SHP77 (cell line): ENCODE data around the gene FASTKD2.
"Not testable (repeated sequence)": the region's sequence is repeated elsewhere in the genome, so short reads cannot be mapped to it uniquely, and the experiment has no call there.

Source experiments
- DNase-seq, 2 experiments: peaks; one replicate each; lab custom pipeline; 2025; lab: John Stamatoyannopoulos, UW

FASTKD2 gene

DNA sequence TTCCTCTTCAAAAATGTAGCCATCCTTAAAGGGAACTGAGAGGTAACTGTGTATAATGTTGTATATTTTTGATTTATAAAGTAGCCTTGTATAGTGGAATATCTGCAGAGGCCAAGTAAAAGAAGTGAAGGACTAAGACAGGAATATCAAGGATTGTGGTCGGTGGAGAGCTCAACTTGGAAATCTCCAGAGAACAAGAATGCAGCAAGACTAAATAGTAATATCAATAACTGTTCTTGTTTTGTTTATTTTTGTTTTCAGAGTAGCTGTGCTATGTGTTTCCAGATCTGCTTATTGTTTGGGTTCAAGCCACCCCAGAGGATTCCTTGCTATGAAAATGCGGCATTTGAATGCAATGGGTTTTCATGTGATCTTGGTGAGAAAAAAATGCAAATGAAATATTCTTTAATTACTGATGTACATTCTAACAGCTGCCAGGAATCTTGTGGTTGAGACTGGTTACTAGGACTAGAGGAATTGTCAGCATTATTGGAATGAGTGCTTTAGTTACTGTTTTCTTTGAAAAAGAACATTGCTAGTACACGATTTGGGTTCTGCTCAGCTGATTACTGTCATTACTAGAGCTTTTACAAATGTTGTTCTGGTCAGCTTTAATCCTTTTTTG, 25.0 kb downstream of the FASTKD2 start:
- DNase-seq: no peak

DNA sequence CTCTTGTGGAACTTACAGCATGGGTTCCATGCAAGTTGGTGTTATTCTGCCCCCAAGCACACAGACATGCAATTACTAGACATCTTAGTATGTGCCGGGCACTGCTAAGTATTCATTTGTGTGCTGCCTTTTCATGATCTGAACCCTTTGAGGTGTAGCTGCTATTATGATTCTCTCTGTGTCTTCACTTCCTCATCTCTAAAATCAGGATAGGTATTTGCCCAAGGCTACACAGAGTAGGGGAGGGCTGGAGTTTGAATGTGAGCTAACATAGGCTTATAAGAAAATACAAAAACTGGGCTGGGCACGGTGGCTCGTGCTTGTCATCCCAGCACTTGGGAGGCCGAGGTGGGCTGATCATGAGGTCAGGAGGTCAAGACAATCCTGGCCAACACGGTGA, 27.2 kb downstream of the FASTKD2 start:
- DNase-seq: no peak

DNA sequence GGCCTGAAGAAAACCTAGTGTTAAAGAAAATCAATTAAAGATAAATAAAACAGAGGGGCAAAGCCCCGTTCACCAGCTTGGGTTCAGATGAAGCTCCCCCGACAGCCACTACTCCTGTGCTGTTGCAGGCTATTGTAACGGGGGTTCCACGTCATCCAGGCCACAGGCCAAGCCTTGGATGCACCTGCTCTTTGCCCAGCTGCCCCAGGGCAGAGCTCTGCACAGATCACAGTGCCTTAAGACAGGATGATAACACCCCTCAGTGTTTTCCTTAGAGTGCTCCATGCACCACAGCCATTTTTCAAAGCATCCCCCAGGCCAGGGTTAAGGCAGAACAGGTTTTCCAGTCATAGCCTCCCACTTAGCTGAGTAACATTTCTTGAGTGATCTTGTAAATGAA, 32.0 kb downstream of the FASTKD2 start:
- DNase-seq: peak; percentile 55 to 84

DNA sequence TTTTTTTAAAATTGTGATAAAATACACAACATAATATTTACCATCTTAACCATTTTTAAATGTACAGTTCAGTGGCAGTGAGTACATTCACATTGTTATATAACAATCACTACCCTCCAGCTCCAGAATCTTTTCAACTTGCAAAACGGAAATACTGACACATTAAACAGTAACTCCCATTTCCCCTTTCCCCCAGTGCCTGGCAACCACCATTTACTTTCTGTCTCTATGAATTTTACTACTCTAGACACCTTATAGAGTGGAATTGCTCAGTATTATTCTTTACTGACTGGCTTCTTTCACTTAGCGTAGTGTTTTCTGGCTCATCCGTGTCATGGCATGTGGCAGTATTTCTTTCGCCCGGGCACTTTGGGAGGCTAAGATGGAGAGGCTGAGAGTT, 32.6 kb downstream of the FASTKD2 start:
- no peak for DNase-seq

DNA sequence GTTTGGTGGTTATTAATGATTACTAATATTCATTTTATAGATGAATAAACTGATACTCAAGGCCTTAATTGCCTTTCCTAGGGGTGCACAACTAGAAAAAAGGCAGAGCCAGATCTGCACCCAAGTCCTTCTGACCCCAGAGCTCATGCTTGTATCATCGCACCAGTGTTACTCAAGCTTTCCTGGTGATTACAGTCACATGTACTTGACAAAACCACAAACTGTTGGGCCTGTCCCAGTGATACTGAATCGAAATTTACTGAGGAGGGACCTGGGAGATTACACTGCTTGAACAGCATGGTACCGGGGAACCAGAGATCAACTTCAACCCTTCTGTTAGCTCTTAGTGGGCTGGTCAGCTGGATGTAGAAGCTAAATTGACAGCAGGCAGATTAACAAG, 33.7 kb downstream of the FASTKD2 start:
- DNase-seq: no peak

DNA sequence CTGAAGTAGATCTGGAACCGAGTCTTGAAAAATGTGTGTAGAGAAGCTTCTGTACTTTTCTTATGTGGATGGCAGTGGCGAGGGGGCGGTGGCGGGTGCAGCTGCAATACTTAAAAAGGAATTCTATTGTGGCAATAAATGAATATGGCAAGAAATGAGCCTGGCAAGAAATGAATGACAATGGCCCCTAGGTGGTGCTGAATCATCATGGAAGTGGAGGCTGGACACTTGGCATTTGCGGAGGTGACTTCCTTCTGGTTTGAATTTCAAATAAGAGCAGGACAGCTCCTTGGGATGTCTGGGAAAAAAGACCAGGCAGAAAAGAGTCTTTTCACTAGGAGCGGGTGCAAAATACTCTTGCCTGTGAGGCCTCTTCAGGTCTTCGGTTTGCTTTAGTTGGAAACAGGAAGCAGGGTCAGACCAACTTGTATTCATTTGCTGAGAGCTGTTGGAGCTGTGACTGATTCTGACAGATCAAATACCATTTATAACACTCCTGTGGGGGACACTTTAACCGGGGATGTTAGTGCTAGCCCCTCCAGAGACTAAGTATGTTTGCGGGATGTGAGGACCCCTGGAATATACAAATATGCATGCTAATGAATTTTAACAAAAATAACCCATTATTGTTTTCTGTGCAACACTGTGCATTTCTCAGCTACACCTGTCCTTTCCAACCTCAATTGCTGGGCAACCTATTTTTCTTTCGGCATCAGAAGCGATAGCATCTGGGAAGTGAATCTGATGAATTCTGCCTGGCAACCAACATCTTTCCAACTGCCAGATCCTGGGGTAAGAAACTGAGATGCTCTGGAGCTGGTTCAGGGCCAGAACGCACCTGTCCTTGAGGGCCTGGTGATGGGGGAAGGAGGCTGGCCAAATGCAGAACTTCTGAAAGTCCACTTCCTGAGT, 35.4 kb downstream of the FASTKD2 start:
- peak; percentile 58 to 59 for DNase-seq

DNA sequence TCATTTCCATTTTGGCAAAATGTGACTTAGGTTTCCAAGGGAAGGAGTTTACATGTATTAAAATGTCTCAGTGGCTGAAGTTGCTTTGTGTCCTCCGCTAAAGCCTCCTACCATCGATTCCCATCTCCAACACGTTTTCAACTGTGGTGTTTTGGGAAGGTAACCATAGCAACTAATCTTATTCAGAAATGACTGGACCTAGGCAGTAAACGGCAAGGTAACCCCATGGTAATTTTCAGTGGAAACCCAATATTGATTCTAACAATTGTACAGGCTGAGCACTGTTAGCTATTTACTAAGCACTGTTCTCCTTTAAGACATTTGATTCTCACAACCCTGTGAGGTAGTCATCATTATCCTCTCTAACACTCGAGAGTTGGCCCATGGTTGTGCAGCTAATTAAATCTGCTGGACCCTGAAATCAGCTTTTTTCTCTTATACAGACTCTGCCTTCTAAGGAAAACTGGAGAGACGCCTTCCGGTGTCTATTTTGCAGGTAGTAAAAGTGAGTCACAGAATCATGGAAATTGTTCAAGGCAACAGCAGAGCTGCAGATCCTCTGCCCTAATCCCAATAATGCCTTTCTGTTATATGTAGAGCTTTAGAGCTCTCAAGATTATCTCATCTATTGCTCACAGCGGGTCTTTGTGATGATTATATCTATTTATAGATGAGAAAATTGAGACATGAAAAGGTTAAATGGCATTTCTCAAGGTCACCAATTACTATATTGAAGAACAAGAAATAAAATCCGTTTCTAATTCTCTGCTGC, 36.2 kb downstream of the FASTKD2 start:
- DNase-seq: no peak

DNA sequence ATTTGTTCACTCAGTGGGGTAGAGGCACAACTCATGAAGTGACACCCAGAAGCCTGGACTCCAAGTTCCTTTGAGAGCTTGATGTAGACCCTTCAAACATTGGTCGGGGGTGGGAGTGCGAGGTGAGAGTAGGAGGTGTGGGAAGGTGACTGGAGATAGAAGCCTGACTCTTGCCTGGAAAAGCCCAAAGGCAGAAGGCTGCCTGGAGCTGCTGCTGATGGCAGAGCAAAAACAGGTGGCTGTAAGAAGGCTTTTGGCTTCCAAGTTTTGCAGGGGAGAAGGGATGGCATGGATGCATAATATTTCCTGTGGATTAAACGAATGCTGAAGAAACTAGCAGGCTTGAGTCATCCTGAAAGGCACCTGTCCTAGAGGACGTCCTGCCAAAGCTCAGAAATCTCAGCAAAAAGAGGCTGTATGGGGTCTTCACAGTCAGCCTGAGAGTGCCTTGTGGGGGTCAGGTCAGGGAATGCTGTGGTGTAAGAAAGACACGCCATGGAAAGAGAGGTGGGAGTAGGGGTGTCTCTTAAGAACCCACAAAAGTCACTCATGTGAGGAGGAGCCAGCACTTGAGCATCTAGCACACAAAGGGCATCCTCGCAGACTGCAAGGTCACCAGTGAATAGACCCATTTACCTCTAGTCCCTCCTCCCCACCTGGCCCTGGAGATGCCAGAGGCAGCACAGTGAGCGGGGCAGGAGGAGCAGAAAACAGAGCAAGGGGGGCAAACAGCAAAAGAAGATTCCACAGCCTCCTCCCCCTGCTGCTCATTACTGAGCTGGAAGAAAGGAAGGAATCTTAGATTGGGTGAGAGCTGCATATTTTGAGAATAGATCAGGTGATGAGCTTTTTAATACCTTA, 37.5 kb downstream of the FASTKD2 start:
- DNase-seq: no peak

DNA sequence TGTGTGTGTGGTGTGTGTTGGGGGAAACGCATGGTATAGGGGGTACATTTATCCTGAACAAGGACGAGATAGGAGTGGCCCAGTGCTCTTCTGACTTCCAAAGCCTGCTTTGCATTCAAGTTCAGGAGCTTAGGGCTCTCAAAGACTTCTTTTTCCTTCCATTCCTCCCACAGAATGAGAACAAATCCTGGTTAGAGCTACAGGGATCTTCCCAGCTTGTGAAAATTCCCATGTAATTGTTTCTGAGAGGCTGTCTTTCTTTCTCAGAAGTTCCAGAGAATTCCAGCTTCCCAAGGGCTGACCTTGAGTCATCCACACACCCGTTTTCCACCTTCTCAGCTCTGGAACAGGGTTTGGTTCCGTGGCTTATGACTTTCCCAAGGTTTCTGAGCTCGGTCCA, 38.9 kb downstream of the FASTKD2 start:
- DNase-seq: no peak

DNA sequence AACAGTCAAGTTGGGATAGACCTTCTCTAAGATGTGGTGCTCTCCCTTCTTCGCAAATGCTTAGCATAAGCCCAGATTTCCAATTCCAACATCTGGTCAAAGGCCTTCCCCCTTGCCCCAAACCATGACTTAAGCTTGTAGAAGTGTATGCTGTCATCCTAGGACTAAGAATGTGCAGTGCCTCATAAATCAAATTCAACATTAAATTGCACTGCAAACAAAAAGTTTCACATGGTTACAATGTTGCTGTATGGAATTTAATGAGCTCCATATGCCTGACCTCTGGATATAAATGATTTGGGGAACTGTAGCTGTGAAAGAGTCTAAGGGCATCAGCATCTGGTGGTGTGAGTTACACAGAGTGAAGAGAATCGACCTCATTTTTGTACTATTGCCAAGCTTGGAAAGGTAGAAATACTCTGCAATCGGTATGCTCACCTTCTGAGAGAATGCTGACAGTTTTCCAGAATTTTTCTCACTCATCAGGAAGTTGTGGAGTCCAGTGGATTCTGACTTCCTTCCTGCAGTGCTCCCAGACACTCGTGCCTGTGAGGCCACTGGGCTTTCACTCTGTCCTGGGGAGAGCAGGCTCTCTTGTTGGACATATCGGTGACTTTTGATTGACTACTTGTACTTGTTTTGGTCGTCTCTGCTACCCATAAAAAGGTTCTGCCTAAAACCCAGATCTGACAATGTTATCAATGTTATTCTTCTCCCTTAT, 40.6 kb downstream of the FASTKD2 start:
- no peak for DNase-seq

DNA sequence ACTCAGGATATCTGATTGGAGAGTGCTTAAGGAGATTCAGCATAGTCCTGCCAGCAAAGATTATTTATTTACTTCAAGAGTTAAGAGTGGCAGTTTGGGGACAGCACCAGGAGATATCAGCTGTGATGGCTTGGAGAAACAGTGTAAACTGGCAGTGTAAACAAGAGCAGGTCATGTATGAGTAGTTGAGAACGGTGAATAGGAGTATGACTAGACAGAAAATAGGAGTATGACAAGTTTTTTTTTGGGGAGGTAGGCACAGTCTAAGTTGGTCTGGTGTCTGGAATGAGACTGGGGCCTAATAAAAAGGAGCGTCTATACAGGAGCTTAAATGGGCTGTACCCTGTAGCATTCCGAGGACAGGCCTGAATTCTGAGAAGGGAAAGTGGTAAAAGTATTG, 42.2 kb downstream of the FASTKD2 start:
- DNase-seq: not testable (repeated sequence)

DNA sequence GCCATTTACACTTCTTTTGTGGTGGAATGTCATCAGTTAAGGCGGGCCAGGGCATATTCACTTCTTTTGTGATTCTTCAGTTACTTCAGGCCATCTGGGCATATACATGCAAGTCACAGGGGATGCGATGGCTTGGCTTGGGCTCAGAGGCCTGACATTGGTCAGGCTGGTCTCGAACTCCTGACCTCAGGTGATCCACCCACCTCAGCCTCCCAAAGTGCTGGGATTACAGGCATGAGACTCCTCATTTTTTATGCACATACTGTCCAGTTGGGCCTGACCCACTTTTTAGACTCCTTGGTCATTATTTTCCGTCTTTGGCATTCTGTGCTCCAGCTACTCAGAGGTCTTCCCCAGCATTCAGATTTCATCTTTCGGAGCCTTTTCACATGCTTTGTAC, 47.1 kb downstream of the FASTKD2 start:
- DNase-seq: not testable (repeated sequence)

DNA sequence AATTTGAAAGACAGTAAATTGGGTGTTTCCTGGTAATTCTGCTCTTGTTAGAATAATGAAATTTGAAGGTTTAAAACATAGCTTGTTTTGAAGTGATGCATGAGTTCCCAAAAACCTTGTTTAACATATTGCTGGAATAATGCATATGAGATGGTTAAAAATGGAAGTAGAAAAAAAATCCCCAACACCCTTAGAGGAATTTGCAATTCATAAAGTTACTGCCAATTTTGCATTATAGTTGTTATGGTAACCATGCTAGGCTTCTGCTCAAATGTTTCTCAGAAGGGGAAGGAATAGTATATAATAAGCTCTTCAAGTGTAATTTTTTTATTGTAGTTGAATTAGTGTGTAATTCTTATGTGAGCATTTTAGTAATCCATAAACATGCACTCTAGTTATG, 49.1 kb downstream of the FASTKD2 start:
- DNase-seq: no peak

DNA sequence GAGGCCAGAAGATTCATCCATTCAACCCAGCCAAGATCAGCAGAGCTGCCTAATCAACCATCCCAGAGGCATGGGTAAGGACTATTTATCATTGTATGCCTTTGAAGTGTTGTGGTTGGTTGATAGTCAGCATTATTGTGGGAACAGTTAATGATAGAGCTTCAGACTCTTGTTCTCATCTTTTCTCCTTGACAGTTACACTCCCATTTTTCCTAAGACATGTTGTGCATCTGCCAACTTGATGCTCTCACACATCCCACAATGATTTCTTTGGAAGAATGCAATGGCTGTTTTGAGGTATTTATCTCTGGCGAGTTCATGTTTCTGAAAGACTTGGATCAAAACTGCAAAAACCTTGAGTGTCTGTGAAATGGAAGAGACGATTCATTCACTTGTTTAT, 55.4 kb downstream of the FASTKD2 start:
- no peak for DNase-seq

DNA sequence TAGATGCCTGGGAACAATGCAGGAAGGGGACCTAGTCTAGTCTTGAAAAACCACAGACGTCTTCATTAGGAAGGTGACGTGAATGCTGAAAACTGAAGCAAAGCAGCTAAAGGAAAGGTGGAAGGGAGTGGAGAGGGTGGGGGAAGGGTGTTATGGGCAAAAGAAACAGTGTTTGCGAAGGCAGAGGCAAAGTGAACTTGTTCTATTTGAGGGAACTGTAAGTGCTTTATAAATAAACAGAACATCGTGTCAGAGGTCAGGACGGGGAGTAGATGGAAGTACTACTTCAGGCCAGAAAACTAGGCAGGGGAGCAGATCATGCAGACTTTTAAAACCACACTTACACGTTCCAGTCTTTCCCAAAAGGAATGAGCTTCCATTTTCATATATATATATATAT, 57.8 kb downstream of the FASTKD2 start:
- DNase-seq: no peak

DNA sequence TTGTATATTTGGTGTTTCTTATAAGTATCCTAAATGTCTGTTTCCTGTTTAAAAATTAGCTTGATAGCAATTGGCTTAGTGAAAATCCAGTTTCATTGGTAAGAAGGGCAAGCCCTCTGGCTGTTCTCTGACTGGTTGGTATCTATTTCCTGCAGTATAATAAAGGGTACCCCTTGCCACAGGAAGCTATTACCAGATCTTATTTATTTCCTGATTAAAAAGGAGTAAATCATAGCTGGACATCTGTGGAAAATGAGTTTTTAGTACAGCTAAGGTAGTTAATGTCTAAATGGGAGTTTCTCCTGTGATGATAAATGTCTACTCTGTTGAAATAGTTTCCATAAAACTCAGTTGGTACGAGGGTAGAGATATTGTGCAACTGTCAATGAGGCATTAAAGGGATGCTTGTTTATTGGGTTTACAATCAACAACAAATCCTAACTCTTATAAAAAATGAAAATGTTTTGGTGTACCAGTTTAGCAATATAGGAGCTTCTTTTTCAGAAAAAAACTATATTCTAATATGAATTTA, 58.7 kb downstream of the FASTKD2 start:
- DNase-seq: no peak

DNA sequence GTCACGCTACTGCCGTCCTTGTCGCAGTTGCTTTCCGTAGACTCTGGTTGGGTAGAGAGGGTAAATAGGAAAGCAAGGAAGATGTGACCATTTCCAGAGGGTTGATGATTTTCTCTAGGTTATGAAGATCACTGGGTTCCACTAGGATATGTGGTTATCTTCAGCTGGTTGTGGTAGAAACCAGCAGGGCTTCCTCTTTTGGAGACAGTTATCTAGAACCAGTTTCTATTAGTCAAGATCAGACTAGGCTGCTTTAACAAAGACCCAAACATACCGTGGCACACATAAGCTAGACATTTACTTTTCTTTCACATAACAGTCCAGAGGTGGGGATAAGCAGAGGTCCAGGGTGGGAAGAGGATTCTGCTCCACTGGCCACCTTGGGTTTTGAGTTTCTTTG, 59.6 kb downstream of the FASTKD2 start:
- DNase-seq: no peak

DNA sequence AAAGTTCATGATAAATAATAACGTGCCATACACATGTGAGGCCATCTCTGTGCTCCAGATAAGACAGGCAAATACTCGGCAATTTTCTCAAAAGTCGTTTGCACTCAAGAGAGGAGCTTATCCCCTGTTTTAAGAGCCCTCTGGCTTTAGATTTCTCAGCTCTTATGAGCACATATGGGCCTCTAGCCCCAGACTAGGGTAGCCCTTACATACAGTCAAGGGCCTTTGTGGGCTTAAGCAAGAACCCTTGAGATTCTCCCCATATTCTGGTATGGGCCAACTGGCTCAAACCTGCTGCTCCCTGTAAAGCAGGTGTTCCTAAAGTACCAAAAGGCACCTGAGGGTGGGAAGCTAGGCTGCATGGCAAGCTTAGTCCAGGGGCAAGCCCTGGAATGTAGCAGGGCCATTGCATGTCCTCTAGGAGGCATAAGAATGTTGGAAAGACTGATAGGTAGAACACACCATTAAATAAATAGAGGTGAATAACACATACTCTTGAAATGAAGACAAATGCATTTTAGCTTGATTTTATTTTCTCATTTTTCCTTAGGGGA, 66.1 kb downstream of the FASTKD2 start:
- DNase-seq: no peak

DNA sequence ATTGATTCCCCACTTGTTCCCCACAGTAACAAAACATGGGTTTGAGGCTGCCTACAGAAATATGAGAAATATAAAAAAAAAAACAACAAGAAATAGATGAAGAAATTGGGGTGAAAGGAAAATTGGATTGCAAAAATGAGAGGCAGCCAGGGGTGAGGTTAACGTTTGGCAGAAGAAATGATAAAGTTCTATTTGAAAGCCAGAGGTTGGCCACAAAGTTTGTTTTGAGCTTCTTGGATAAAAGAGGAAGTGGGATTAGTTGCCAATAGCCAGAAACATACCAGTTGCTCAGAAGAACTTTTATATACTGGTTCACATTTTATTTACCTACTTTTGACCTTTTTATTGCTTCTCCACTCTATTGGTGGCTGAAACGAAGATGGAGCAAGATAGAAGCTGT, 67.5 kb downstream of the FASTKD2 start:
- no peak for DNase-seq

DNA sequence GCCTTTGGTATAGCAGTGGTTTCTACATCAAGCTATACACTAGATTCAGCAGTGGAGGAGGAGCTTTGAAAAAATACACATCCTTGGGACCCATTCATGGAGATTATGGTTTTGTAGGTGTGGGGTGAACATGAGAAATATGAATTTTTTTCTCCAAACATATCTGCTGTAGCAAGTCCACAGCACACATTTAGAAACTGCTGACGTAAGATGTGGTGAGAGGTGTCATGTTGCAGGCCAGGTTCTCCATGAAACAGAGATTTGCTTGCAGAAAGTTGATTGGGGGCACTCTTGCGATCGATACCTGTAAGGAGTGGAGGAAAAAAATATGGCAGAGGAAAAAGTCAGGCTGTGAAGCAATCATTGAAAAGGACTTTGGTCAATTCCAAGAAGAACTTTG, 67.9 kb downstream of the FASTKD2 start:
- DNase-seq: no peak

DNA sequence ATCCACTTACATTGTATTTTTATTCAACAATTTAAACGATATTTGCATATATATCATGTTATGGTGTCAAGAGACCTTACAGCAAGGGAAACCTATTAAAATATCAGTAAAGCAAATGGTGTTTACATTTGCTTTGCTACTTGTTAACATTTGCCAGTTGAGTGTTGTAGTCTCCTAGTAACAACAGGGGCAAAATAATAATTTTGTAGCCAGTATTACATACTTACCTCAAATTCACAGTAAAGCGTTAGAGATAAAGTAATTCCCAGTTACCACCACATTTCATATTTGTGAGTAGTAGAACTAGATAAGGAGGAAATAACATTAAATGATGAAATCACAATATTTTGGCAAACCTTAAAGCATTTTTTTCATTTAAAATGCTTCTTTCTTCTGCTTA, 71.3 kb downstream of the FASTKD2 start:
- DNase-seq: no peak
